HG03520 (cell line): ENCODE results near the gene RAB3IL1.

Source experiments
- ATAC-seq: cut with Tn5 transposase; IDR thresholded peaks from one replicate; pipeline ENCODE4 v1.9.1; 2021; ENCODE audit warnings: mild to moderate bottlenecking, moderate library complexity; ENCODE audit not compliant: unreplicated experiment

RAB3IL1 gene

GRCh38 chr11:61848631-61849030 is 68.7 kb downstream of the RAB3IL1 start:
- no peak for ATAC-seq

- no peak for ATAC-seq
Observed at GRCh38 chr11:61847914-61848581, 69.3 kb downstream of the RAB3IL1 start.
